GM12874 (cell line): ENCODE results near the gene MAST2.

ENCODE experiments used
- TF ChIP-seq, protein P1 (sequence below): IDR thresholded peaks from 2 replicates; pipeline ENCODE4 v1.5.1; 2011; ENCODE audit warnings: low read depth, mild to moderate bottlenecking, control low read depth, low read length, moderate library complexity; ENCODE audit not compliant: insufficient read depth

Gene MAST2

DNA sequence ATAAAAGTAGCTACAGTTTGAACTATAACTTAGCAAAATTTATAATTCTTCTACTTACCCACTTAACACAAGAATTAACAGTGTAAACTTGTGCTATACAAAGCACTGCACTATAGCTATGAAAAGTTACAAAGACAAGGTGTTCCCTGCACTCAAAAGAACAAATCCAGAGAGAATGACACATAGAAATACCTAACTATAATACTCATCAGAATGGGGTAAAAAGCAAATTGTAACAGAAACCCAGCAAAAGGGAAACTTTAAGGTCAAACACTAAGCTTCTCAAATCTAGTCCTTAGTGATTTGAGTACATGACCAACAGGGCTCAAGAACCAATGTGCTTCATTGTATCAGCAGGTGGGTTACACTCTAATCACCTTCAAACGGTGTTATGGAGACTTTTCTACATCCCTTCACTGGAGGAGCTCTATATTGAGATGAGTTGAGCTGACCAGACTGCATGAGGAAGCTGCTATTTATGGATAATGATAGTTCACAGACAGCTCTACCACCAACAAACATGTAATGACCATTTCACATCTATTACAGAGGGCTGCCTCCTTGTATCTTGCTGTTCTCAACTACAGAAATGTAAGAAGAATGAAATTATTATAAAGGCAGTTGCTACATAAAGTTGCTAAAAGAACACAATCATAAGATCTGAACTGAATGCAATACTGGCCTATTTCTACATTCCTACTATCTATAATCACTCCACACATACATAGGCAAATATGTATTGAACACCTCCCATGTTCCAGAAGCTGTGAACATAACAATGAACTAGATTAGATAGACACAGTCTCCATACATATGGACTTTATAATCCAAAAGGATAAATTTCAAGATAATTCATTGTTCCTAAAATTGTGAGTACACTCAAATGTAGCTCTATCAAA lies 281.4 kb downstream of the MAST2 start:
- TF ChIP-seq, protein P1, sequence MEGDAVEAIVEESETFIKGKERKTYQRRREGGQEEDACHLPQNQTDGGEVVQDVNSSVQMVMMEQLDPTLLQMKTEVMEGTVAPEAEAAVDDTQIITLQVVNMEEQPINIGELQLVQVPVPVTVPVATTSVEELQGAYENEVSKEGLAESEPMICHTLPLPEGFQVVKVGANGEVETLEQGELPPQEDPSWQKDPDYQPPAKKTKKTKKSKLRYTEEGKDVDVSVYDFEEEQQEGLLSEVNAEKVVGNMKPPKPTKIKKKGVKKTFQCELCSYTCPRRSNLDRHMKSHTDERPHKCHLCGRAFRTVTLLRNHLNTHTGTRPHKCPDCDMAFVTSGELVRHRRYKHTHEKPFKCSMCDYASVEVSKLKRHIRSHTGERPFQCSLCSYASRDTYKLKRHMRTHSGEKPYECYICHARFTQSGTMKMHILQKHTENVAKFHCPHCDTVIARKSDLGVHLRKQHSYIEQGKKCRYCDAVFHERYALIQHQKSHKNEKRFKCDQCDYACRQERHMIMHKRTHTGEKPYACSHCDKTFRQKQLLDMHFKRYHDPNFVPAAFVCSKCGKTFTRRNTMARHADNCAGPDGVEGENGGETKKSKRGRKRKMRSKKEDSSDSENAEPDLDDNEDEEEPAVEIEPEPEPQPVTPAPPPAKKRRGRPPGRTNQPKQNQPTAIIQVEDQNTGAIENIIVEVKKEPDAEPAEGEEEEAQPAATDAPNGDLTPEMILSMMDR: no peak
